Upper lobe of right lung (tissue), 1 donor: ENCODE results near the gene SORBS1. TPM values are rescaled to one million over a fixed set of nuclear protein-coding genes. Genes with fewer than 3 reads are reported as not detected.
A peak's percentile ranks its signal among the peaks of the same experiment; 100 is the strongest.

Source experiments
- ATAC-seq: fragments of 200-7000 bp; cut with Tn5 transposase; one replicate; pipeline ENCODE4 v1.9.1; 2020; ENCODE audit warnings: mild to moderate bottlenecking, moderate library complexity
- DNase-seq: peaks from one replicate; pipeline ENCODE4 v3.0.0-alpha.2; 2020
- H3K27ac ChIP-seq: fragments of 200-600 bp; one replicate; pipeline ENCODE4 v1.8.0; 2022
- H3K27me3 ChIP-seq: fragments of 200-600 bp; one replicate; pipeline ENCODE4 v1.8.0; 2022; ENCODE audit warnings: mild to moderate bottlenecking
- H3K36me3 ChIP-seq: fragments of 200-600 bp; one replicate; pipeline ENCODE4 v1.8.0; 2022
- H3K4me1 ChIP-seq: fragments of 200-600 bp; one replicate; pipeline ENCODE4 v1.8.0; 2022
- H3K4me3 ChIP-seq: fragments of 200-600 bp; one replicate; pipeline ENCODE4 v1.8.0; 2022; ENCODE audit warnings: mild to moderate bottlenecking
- H3K9me3 ChIP-seq: fragments of 200-600 bp; one replicate; pipeline ENCODE4 v1.8.0; 2022
- CTCF ChIP-seq: fragments of 200-600 bp; IDR thresholded peaks from one replicate; pipeline ENCODE4 v1.8.0; 2022; ENCODE audit warnings: antibody characterized with exemption
- intact Hi-C: fragments of 100-400 bp; cut with DNase I; formaldehyde crosslinking; loops from one replicate; pipeline ENCODE4 v1.11.0; 2022
- total RNA-seq: library from RNA; stranded (reverse); fragmentation: NEBNext Ultra II Directional; extraction: Animal tissue kit (Norgen Biotek cat#: 25700); gene quantifications from one replicate; pipeline ENCODE4 v1.2.1, GENCODE V29; 2021
- donor health status: DM: no; HTN: yes; CAD: no; lungs with severe emphysema.

Gene SORBS1
- total RNA-seq, 1 donor from 2014 or later, result 50.7 TPM

GRCh38 chr10:95513008-95513589 is 48.1 kb downstream of the SORBS1 start:
- TF ChIP-seq CTCF, result no peak
- Histone ChIP-seq H3K4me3 (no peak overlapping the region), H3K36me3 (no peaks in the 10 kb centered on the region), H3K9me3 (no peaks in the 10 kb centered on the region), H3K27ac (peak overlapping the region; percentile 19), H3K27me3 (no peaks in the 10 kb centered on the region), H3K4me1 (peaks cover 13% of the 10 kb centered on the region)
- ATAC-seq, result peak; percentile 48
- intact Hi-C loops, result no loop called here
- no peak for DNase-seq

- DNase-seq, result no peak
- intact Hi-C loops, result no loop called here
- no peak overlapping the region for H3K27ac ChIP-seq
- ATAC-seq, result no peak
- H3K9me3 ChIP-seq, result no peaks in the 10 kb centered on the region
- no peak for TF ChIP-seq CTCF
- no peak overlapping the region for H3K4me3 ChIP-seq
- H3K27me3 ChIP-seq, result no peaks in the 10 kb centered on the region
- H3K36me3 ChIP-seq, result no peaks in the 10 kb centered on the region
- H3K4me1 ChIP-seq, result peaks cover 17% of the 10 kb centered on the region
Measured at GRCh38 chr10:95511314-95511713, 49.9 kb downstream of the SORBS1 start.

GRCh38 chr10:95509251-95509650 is 51.9 kb downstream of the SORBS1 start:
- Histone ChIP-seq H3K27me3 (no peaks in the 10 kb centered on the region), H3K9me3 (no peaks in the 10 kb centered on the region), H3K27ac (no peak overlapping the region), H3K4me3 (no peak overlapping the region), H3K4me1 (peaks cover 24% of the 10 kb centered on the region), H3K36me3 (no peaks in the 10 kb centered on the region)
- TF ChIP-seq CTCF, result no peak
- DNase-seq, result no peak
- intact Hi-C loops, result no loop called here
- no peak for ATAC-seq

DNA sequence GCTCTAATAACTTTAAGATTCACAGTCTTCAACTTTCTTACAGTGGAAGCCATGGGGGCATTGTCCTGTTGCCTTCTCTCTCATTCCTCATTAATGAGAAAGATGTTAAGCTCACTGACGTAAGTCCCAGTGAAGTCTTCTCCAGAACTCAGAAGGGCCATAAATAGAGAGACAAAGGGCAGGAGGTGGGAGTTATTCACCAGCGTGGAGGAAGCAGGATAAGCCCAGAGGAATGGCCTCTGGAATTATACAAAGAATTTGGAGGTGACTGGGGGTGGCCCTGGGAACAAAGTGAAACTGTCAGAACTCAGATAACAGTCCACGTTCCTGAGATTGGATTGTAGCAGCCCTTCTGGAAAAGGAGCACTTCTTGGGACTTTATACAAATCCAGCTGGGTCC is 52.4 kb downstream of the SORBS1 start:
- Histone ChIP-seq H3K4me1 (peaks cover 22% of the 10 kb centered on the region), H3K27ac (no peak overlapping the region), H3K27me3 (no peaks in the 10 kb centered on the region), H3K9me3 (no peaks in the 10 kb centered on the region), H3K4me3 (no peak overlapping the region), H3K36me3 (no peaks in the 10 kb centered on the region)
- ATAC-seq (peak; percentile 28), DNase-seq (no peak)
- intact Hi-C loops, result no loop called here
- TF ChIP-seq CTCF, result no peak

GRCh38 chr10:95506056-95506737 is 55.0 kb downstream of the SORBS1 start:
- H3K27ac ChIP-seq, result no peak overlapping the region
- no peaks in the 10 kb centered on the region for H3K27me3 ChIP-seq
- no peak overlapping the region for H3K4me3 ChIP-seq
- TF ChIP-seq CTCF, result no peak
- peaks cover 18% of the 10 kb centered on the region for H3K4me1 ChIP-seq
- ATAC-seq (no peak), DNase-seq (no peak)
- H3K9me3 ChIP-seq, result no peaks in the 10 kb centered on the region
- no peaks in the 10 kb centered on the region for H3K36me3 ChIP-seq
- intact Hi-C loops, result no loop called here
